GM18517 (cell line): ENCODE data around the gene CYTH4.
"Not testable (repeated sequence)": the region's sequence is repeated elsewhere in the genome, so short reads cannot be mapped to it uniquely, and the experiment has no call there.

ENCODE experiments used
- ATAC-seq: cut with Tn5 transposase; IDR thresholded peaks from one replicate; pipeline ENCODE4 v1.9.1; 2021; ENCODE audit warnings: mild to moderate bottlenecking, moderate library complexity; ENCODE audit not compliant: unreplicated experiment

The CYTH4 gene

DNA sequence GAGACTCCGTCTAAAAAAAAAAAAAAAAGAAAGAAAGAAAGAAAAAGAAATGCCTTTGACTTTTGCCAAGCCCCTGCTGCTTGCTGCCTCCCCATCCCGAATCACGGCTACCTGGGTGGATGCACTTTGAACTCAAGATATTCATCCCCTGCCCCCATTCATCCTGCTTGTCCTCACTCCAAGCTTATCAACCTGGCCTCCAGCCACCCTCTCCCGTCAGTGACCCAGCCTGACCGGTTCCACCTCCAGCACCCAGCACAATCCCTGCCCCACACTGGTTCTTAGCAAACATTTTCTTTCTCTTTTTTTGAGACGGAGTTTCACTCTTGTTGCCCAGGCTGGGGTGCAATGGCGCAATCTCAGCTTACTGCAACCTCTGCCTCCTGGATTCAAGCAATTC lies 44.4 kb downstream of the CYTH4 start:
- no peak for ATAC-seq

DNA sequence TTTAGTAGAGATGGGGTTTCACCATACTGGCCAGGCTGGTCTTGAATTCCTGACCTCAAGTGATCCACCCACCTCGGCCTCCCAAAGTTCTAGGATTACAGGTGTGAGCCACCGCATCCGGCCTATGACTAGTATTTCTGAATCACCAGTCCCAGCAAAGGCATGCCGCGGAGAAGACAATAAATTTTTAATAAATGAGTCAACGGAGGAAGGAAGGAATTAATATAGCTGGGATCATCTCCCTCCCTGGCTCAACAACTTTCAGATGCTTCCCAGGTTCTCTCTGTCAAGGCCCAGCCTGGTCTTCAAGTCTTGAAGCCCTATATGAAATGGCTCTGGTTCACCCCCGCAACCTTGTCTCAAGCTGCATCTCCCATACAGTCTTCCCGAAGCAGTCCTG lies 45.7 kb downstream of the CYTH4 start:
- no peak for ATAC-seq

DNA sequence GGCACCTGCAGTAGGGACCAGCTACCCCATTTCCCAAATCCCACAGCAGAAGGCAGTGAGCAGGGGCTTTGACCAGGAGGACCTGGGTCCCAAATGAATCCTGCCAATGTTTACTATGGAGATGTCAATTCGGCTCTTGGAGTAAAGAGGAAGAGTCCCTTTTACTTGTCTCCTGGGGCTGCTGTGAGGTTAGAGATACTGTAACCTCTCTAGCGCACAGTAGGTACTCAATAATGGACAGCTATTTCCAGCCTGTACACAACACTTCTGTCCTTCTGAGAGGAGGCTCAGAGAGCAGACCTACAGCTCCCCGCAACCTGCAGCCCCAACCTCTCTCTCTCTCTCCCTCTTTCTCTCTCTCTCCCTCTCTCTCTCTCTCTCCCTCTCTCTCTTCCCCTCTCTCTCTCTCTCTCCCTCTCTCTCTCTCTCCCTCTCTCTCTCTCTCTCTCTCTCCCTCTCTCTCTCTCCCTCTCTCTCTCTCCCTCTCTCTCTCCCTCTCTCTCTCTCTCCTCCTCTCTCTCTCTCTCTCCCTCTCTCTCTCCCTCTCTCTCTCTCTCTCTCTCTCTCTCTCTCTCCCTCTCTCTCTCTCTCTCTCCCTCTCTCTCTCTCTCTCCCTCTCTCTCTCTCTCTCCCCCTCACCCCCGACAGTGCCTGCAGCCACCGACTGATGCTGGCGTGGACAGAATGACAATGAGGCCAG lies 46.4 kb downstream of the CYTH4 start:
- ATAC-seq = not testable (repeated sequence)

DNA sequence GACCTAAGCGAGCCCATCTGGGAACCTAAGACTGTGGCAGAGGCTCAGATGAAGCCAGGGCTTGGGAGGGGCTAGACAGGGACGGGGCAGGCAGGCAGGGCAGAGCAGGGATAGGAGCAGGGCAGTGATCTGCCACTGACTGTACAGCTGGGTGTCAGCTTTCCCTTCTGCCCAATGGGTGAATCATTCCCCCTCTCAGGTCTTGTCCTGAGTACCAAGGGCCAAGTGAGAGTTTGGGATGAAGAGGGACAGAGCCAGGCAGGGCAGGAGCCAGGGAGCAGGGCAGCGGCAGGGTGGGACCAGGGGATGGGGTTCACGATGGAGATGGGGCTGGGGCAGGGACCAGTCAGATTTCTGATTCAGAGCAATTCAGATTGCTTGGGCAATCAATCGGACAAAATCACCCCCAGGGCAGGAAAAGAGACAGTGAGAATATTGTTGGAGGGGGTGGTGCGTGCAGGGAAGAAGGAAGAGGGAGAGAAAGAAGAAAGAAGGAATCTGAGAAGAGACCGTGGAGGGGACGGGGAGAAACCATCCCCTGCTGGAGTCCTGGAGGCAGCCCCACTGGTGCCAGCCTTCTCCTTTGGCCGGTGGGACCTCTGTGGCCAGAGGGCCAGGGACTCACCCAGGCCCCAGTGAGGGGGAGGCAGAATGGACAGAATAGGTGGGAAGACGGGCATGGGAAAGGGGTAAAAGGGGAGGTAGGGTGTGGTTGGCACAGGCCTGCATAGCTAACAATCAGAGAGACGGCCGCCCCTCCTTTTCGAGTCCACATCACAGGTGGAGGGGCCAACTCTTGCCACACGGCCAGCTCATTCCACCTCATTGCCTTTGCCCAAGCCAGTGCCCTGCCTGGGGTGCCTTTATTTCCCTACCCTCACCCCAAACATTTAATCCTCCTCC lies 47.2 kb downstream of the CYTH4 start:
- no peak for ATAC-seq

DNA sequence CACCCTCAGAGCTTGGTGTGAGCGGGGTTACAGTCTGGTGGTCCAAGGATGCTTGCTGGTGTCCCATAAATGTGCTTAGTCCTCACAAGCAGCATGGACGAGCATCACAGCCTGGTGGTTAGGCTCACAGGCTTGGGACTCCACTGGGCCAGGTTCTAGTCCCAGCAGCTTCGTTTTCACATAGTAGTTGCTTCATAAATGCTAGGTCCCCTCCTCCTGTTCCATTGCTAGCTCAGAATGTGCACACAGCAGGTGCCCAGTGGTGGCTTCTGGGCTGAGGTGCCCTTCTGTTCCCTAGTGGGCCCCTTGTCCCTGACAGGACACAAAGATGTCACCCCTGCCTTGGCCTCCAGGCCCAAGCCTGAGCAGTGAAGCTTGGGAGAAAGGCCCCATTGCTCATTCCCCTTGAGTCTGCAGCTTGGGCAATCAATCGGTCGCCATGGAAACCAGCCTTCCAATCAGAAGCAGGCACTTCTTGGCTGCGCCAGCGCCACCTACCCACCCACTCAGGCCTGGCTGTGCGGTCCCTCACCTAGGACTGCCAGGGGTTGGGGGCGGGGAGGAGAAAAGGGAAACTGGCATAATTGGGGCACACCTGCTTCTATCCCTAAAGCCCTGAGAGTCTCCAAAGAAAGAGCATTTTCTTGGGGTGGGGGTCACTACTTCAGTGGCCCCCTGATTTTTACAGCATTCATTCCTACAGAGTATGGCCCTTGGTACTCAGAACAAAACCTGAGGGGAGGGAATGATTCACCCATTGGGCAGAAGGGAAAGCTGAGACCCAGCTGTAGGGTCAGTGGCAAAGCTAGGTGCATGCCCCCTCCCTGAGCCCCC lies 48.1 kb downstream of the CYTH4 start:
- no peak for ATAC-seq

DNA sequence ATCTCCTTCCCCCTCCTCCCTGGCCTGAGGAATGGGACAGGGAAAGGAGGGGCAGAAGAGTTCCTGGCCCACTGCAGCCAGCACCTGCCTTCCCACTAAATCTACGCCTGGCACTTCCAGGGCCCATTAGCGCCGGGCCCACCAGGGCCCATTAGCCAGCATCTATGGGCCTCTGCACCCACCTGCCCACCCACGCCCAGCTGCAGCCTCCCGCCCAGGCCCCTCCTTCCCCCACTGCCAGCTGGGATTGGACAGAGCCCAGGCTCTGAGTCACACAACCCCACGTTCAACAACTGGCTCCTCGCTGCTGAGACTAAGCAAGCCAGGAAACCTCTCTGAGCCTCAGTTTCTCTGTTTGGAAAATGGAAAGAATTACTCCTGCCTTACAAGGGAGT lies 48.7 kb downstream of the CYTH4 start:
- no peak for ATAC-seq

DNA sequence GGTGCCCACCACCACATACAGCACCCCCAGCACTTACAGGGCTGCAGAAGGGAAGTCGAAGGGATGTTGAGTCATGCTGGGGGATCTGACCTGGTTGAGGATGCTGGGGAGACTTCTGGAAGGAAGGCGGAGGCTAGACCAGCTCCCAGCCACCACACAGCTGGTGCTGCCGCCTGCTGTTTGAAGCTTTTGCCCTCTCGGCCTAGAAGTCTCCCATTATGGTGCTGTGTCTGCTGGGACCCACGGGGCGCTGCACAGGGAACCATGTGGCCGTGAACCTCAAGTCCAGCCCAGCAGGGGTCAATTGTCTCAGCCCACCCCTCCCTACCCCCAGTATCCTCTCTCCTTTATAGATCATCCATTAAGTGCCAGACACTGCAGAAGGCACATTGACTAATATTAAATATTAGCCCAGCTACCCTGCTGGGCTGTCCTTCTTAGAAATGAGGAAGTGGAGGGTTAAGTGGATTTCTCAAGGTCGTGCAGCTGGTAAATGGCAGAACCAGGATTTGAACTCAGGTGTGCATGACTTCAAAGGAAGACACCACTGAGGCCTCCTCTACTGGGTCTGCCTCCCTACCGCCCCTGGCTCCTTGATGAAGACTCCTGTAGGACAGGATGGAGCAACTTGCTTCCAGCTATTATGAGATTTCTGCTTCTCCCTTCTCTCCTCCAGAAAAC lies 49.7 kb downstream of the CYTH4 start:
- no peak for ATAC-seq

DNA sequence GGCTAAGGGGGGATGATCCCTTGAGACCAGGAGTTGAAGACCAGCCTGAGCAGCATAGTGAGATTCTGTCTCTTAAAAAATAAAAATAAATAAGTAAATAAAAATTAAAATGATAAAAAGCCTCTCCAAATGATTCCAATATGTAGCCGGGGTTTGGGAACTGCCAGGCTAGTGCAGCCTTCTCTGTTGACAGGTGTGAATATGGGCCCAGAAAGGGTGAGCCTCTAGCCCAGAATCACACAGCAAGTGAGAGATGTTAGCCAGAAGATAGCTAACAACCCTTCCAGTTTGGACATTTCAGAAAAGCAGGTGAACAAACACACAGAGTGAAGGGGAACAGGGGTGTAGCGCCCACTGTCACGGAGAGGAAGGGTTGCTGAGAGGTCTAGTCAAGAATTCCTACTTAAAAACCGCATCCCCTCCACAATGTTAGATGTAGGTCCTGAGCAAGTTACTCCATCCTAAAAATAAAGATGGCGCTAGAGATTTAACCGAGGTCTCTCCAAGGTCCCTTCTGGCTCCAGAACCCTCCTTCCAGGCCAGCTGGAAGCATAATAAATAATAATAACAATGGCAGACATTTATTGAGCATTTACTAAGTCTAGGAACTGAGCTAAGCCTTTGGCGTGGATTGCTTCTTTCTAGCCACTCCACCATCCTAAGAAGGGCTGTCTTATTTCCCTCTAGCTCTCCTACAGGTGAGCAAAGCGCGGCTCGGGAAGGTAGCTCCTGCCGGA lies 51.6 kb downstream of the CYTH4 start:
- ATAC-seq = no peak

DNA sequence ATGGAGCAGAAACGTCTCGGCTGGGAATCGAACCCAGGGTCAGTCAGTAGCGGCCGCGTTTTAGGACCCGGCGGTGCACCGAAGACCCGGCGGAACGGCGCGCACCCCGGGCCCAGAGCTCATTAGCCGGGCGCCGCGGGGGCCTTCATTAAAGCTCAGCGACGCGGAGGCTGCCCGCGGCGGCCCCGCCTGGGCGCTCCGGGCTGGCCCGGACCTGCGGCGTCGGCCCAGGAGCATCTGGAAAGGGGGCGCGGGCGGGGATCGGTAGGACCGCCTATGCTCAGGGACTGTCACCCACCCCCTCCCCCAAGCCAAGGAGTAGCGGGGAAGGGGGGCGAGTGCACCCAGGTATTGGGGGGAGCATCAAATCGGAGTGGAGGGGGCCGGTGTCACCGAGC lies 52.2 kb downstream of the CYTH4 start:
- ATAC-seq = no peak

DNA sequence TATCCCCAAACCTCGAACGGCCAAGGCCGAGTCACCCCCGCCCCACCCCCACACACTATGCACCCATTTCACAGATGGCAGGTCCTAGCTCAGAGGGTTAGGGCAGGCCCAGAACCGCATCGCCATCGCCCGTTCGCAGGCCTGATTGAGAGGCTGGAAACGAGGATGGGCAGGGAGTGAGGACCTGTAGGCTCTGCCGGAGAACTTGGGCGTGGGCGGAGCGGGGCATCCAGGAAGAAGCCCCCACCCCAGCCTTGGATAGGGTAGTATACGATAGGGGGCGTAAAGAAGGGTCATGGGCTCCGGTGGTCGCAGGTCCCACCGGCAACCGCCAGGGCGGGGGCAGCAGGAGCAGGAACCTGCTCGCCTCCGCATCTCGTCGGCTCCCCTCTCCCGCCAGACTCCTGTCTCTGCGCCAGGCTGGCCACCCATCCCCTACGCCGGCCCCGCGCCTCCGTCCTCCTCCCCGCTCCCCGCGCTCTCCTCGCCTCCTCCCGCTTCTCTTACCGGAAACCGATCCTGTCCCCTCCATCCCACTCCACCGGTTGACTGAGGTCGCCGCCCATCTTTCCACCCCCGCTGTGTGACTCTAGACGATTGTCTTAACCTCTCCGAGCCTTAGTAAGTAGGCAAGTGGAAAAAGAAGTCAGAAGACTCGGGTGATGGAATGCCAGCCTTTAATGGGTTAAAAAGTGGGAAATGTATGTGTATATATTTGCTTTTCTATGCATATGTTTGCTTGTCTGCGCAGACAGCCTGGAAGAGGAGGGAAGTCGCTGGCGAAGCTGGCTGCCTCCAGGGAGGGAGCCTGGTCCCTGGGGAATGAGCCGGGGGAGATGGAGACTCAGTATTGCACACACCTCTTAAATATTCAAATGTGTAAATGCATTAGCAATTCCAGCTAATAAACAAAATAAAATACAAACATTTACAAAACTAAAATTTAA lies 52.8 kb downstream of the CYTH4 start:
- ATAC-seq = no peak

DNA sequence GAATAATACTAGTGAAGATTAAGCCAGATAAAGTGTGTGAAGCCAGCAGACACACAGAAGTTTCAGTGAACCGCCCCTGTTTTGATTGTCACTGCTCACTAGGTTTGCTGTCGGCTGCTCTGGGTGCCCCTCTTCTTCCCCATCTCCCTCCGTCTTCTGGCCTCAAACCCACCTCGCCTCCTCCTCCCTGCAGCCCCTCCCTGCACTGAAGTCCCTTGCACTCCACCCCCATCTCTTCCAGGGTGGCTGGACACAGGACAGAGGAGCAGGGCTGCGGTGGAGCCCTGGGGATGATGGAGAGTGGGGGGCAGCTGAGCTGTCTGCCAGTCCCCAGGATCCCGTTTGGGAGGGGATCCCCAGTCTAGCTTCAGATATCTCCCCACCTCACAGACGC lies 53.5 kb downstream of the CYTH4 start:
- ATAC-seq = no peak

DNA sequence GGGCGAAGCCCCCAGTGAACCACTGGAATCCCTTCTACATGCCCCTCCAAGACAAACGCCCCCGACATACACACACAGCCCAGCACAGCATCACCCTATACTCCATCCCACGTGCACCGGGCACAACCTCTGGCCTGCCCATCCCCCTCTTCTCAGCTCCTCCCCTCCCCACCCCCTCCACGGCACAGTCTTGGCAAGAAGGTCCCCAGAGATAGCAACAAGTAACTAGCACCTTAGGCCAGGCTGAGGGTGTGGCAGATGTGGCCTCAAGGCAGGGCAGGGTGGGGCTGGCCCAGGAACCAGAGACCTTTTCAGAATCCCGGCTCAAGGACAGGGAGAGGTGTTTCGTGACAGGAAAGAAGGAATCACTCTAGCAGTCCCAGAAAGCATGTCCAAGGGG lies 54.3 kb downstream of the CYTH4 start:
- ATAC-seq = no peak

DNA sequence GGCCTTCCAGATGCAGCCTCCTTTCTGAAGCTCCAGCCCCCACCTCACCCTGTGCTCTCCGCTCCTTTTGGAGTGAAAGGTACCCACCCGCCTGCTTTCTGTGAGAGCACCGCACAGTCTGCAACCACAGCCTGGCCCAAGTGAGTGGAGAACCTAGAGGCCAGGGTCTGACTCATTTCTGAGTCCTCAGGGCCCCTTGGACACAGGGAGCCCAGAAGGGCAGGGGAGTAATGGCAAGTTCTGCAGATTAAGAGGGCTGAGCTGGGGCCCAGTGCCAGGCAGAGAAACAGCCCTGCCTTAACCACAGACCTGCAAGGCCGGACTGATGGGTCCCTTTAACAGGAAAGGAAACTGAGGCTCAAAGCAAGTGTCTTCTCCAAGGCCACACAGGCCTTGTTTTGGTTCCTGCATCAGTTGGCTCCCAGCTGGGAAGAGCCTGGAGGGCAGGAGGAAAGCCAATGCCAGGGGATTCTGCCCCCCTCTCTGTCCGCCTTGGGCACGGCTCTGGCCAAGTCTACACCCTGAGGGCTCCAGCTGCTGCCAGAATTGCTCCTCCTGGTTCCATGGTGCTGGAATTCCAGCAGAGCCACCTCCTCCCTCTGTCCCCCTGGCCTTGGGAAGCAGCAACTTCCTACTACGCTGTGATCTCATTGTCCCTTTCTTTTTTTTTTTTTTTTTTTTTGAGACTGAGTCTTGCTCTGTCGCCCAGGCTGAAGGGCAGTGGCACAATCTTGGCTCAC lies 55.1 kb downstream of the CYTH4 start:
- ATAC-seq = no peak

DNA sequence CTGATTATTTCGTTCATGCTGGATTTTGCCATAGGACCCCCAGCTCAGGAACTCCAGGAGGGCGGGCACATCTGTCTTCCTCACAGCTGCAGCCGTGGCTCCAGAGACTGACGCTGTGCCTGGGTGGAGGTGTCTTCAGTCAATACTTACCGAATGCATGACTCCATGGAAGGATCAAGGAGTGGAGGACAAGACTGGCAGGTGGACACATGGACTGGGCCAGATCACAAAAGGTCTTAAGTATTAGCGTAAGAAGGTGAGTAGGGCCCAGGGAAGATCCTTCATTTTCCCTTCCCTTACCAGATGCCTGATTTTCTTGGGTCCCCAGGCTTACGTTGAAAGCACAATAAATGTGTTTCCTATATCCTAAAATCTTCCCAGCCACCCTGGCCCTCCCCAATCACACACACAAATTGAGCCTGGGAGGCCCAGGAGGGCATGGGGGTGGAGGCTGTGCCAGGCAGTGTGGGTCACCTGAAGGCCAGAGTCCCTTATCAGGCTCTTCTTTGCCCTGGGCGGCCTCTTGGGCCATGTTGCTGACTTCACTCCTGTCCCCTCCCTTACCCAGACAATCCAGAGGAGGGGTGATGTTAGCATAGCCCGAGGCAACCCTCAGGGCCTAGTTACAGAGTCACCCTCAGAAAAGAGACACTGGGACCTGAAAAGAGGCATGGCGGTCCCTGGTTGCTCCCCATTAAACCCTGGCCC lies 56.4 kb downstream of the CYTH4 start:
- no peak for ATAC-seq

DNA sequence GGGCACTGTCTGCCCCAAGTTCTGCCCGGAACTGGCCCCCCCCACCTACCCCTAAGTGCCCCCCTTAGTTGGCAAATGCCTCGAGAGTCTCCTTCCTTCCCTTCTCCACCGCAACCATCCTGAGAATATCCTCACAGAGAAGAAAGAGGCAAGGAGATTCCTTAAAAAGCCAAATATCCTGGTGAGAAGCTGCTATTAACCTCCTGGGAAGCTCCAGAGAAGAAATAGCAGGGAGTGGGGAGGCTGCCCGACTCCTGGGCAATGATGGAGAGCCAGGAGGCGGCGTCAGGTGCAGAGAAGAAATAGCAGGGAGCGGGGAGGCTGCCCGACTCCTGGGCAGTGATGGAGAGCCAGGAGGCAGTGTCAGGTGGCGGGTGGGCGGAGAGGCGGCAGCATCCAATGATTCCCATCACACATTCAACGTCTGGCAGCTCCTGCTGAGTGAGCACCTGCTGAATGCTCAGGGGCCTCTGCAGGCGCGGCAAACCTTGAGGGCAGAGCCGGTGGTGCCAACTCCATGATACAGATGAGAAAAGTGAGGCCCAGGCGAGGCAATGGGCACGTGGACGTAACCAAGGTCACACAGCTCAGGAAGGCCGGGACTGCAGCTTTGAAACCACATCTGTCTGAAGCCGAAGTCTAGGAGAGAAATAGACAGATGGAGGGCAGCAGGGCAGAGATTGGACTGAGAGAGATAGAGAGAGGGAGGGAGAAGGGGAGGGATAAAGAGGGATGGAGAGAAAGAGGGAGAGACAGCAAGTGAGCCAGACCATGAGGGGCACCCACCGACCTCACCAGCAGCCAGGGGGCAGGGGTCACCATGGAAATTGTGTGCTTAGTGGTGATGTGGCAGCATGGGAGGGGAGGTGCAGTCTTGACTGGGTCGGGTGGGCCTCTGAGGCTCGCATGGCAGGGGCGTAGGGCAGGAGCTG lies 58.3 kb downstream of the CYTH4 start:
- no peak for ATAC-seq

DNA sequence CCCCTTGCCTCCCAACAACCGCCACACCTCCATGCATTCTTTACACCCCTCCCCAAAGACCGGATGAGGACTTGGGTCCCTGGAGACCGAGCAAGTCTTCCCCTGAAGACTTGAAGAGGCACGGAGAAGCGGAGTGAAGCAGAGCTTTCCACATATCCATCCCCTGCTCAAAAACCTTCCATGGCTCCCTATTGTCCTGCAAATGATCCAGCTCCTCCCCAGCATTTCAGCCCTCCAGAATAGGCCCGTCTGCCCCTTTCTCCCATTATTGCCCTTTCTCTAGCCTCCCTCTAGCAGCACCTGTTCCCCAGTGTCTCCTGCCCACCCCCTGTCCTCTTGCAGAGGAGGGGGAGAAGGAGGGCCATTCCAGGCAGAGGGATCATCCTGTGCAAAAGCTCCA lies 59.8 kb downstream of the CYTH4 start:
- ATAC-seq = no peak

DNA sequence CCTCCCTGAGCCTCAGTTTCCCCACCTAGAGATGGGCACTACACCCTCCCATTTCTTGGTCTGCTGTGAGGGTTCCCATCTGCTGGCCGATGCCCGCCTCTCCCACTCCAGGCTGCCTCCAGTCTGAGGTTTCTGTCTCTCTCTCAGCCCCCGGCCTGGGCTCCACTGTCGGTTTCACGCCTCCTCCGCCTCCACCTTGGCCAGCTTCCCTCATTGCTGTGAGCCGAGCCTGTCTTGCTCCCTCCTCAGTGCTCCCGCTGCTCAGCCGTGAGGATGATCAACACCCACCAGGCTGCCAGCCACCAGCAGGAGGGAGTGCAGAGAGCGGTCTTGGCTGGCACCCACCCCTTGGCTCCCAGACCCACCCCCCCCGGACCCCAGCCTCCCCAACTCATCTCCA lies 61.0 kb downstream of the CYTH4 start:
- no peak for ATAC-seq
